ENCODE results near the gene ID2. TPM values are rescaled to one million over a fixed set of nuclear protein-coding genes. Genes with fewer than 3 reads are reported as not detected.

Gene ID2
- total RNA-seq, 1 experiment from 2014 or later, result 249 TPM

DNA sequence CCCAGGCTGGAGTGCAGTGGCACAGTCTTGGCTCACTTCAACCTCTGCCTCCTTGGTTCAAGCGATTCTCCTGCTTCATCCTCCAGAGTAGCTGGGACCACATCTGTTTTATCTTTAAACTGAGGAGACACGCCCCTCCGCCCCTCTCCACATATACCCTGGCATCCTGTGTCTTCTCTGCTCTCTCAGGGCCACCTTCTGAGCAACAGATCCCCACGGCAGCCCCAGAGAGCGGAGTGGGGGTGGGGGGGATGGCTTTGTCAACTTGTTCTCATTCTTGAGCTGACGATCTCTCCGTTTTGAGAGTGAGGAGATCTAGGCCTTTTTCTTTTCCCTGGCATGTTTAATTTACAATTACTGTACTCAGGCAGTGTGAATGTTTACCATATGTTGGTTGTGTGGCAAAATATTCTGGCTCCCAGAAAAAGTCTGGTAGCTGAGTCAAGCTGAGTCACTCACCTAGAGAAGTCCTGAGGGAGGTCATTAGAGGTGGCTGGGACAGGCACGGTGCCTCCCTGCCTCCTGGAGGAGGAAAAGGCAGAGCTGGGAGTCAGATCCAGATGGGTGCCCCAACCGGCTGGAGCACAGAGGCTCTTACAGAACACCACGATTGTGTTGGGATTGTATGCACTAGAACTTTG is 19.5 kb upstream of the ID2 start:
- POLR2A ChIA-PET (ENCODE audit: low non-redundant PET), result no interaction called here
- no peaks in the 10 kb centered on the region for H3K36me3 ChIP-seq (ENCODE audit: insufficient read depth, low read length, poor library complexity, severe bottlenecking)
- no peaks in the 10 kb centered on the region for H3K27me3 ChIP-seq (replicated peaks; ENCODE audit: insufficient read depth, low read depth, low read length, poor library complexity)
- no TSS peak for BruUV-seq (replicated peaks)
- no peak for TF ChIP-seq EZH2 (IDR thresholded peaks at IDR 0.05; ENCODE audit: borderline replicate concordance, low read depth, low read length, poor library complexity, severe bottlenecking)
- TF ChIP-seq, protein P1, sequence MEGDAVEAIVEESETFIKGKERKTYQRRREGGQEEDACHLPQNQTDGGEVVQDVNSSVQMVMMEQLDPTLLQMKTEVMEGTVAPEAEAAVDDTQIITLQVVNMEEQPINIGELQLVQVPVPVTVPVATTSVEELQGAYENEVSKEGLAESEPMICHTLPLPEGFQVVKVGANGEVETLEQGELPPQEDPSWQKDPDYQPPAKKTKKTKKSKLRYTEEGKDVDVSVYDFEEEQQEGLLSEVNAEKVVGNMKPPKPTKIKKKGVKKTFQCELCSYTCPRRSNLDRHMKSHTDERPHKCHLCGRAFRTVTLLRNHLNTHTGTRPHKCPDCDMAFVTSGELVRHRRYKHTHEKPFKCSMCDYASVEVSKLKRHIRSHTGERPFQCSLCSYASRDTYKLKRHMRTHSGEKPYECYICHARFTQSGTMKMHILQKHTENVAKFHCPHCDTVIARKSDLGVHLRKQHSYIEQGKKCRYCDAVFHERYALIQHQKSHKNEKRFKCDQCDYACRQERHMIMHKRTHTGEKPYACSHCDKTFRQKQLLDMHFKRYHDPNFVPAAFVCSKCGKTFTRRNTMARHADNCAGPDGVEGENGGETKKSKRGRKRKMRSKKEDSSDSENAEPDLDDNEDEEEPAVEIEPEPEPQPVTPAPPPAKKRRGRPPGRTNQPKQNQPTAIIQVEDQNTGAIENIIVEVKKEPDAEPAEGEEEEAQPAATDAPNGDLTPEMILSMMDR (conservative IDR thresholded peaks at IDR 0.05; ENCODE audit: low read depth, low read length), result no peak
- no peaks in the 10 kb centered on the region for H3K4me1 ChIP-seq (ENCODE audit: insufficient read depth, low read length, poor library complexity, severe bottlenecking)
- no peak overlapping the region for H3K4me3 ChIP-seq (ENCODE audit: low read depth, low read length, poor library complexity, severe bottlenecking)
- H3K27ac ChIP-seq (ENCODE audit: low read depth, low read length, poor library complexity, severe bottlenecking), result no peak overlapping the region
- DNase-seq (ENCODE audit: low spot score), result no peak
- H3K9me3 ChIP-seq (ENCODE audit: low read depth, low read length, poor library complexity, severe bottlenecking), result no peaks in the 10 kb centered on the region
- CTCF ChIA-PET, result no interaction called here
- intact Hi-C loops (cut with micrococcal nuclease; ENCODE audit: unreplicated experiment), result no loop called here

DNA sequence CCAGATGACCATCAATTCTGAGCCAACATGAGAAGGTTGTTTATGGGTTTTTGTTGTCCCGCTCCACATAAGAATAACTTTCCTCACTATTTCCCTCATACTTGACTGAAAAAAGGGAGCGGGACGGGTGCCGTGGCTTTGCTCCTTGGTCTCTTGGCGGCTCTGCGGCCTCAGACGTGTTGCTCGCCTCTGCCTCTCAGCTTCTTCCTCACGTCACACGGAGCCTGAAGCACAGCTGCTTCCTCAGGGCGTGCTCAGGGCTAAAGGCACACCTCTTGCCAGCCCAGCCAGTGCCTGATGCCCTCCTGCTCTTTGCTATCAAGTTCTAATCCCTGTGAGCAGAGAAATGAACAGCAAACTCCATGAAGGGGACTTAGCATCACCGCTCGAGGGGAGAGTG is 17.9 kb upstream of the ID2 start:
- no peak for DNase-seq (ENCODE audit: low spot score)
- H3K9me3 ChIP-seq (ENCODE audit: low read depth, low read length, poor library complexity, severe bottlenecking), result no peaks in the 10 kb centered on the region
- POLR2A ChIA-PET (ENCODE audit: low non-redundant PET), result no interaction called here
- no peak for TF ChIP-seq EZH2 (IDR thresholded peaks at IDR 0.05; ENCODE audit: borderline replicate concordance, low read depth, low read length, poor library complexity, severe bottlenecking)
- TF ChIP-seq, protein P1 (conservative IDR thresholded peaks at IDR 0.05; ENCODE audit: low read depth, low read length), result no peak
- H3K4me3 ChIP-seq (ENCODE audit: low read depth, low read length, poor library complexity, severe bottlenecking), result no peak overlapping the region
- no peak overlapping the region for H3K27ac ChIP-seq (ENCODE audit: low read depth, low read length, poor library complexity, severe bottlenecking)
- no peaks in the 10 kb centered on the region for H3K36me3 ChIP-seq (ENCODE audit: insufficient read depth, low read length, poor library complexity, severe bottlenecking)
- intact Hi-C loops (cut with micrococcal nuclease; ENCODE audit: unreplicated experiment), result no loop called here
- no peaks in the 10 kb centered on the region for H3K27me3 ChIP-seq (replicated peaks; ENCODE audit: insufficient read depth, low read depth, low read length, poor library complexity)
- CTCF ChIA-PET, result no interaction called here
- no peaks in the 10 kb centered on the region for H3K4me1 ChIP-seq (ENCODE audit: insufficient read depth, low read length, poor library complexity, severe bottlenecking)
- BruUV-seq (replicated peaks), result no TSS peak

DNA sequence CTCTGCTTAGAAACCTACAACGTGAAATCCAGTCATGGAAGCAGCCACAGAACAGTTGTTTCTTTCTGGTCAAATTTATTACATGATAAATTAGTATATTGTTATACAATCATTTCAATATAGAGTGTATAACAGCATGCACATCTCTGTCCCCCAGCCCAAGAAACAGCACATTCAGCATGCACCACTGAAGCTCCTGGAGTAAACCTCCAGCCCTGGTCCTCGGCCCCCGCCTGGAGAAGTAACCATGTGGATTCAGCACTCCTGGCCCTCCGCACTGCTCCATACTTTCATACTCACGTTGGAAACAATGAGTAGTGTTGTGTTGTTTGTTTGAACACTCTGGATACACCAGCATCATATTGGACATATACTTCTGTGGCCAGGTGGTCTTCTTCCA is 15.3 kb upstream of the ID2 start:
- CTCF ChIA-PET, result no interaction called here
- no peaks in the 10 kb centered on the region for H3K9me3 ChIP-seq (ENCODE audit: low read depth, low read length, poor library complexity, severe bottlenecking)
- H3K4me3 ChIP-seq (ENCODE audit: low read depth, low read length, poor library complexity, severe bottlenecking), result no peak overlapping the region
- H3K36me3 ChIP-seq (ENCODE audit: insufficient read depth, low read length, poor library complexity, severe bottlenecking), result no peaks in the 10 kb centered on the region
- BruUV-seq (replicated peaks), result no TSS peak
- TF ChIP-seq EZH2 (IDR thresholded peaks at IDR 0.05; ENCODE audit: borderline replicate concordance, low read depth, low read length, poor library complexity, severe bottlenecking), result no peak
- TF ChIP-seq, protein P1 (conservative IDR thresholded peaks at IDR 0.05; ENCODE audit: low read depth, low read length), result no peak
- no peak for DNase-seq (ENCODE audit: low spot score)
- H3K27me3 ChIP-seq (replicated peaks; ENCODE audit: insufficient read depth, low read depth, low read length, poor library complexity), result no peaks in the 10 kb centered on the region
- no peaks in the 10 kb centered on the region for H3K4me1 ChIP-seq (ENCODE audit: insufficient read depth, low read length, poor library complexity, severe bottlenecking)
- POLR2A ChIA-PET (ENCODE audit: low non-redundant PET), result no interaction called here
- intact Hi-C loops (cut with micrococcal nuclease; ENCODE audit: unreplicated experiment), result no loop called here
- no peak overlapping the region for H3K27ac ChIP-seq (ENCODE audit: low read depth, low read length, poor library complexity, severe bottlenecking)
